Activated naive CD4-positive, alpha-beta T cell treated with anti-CD3 and anti-CD28 coated beads for 36 hours (primary cell): ENCODE results near the gene TWIST2. TPM values are rescaled to one million over a fixed set of nuclear protein-coding genes. Genes with fewer than 3 reads are reported as not detected.

Source experiments
- CTCF ChIA-PET: fragments of 350-600 bp; sonication (Branson Sonifier 250); formaldehyde crosslinking; loops from one replicate; lab custom pipeline; 2021; ENCODE audit warnings: antibody characterized with exemption; lab: Charles Lee
- DNase-seq: peaks from one replicate; pipeline ENCODE4 v3.0.0-alpha.2; 2020
- H3K27ac Mint-ChIP-seq: one replicate; pipeline ENCODE4 v1.8.0; 2021; ENCODE audit warnings: mild to moderate bottlenecking, mixed read lengths
- H3K27me3 Mint-ChIP-seq: one replicate; pipeline ENCODE4 v1.8.0; 2021; ENCODE audit warnings: low read depth, mixed read lengths
- H3K36me3 Mint-ChIP-seq: one replicate; pipeline ENCODE4 v1.8.0; 2021; ENCODE audit warnings: low read depth, mixed read lengths
- H3K4me1 Mint-ChIP-seq: one replicate; pipeline ENCODE4 v1.8.0; 2021; ENCODE audit warnings: low read depth, mixed read lengths
- H3K4me3 Mint-ChIP-seq: one replicate; pipeline ENCODE4 v1.8.0; 2021; ENCODE audit warnings: mild to moderate bottlenecking, moderate library complexity, mixed read lengths
- H3K9me3 Mint-ChIP-seq: one replicate; pipeline ENCODE4 v1.8.0; 2021; ENCODE audit warnings: mixed read lengths
- intact Hi-C: fragments of 100-400 bp; cut with micrococcal nuclease; formaldehyde crosslinking; loops from one replicate; pipeline ENCODE4 v1.15.1; 2023
- total RNA-seq, 2 experiments: library from RNA; stranded (reverse); gene quantifications; one replicate each; pipeline ENCODE4 v1.2.3, GENCODE V29; 2021

TWIST2 gene
- total RNA-seq, 2 experiments from 2014 or later, result not detected

GRCh38 chr2:238862701-238863100, 14.8 kb downstream of the TWIST2 start:
- Mint-ChIP-seq H3K4me3 (no peak overlapping the region), H3K4me1 (peaks cover 3% of the 10 kb centered on the region), H3K36me3 (no peaks in the 10 kb centered on the region), H3K27ac (no peak overlapping the region), H3K27me3 (peaks cover 19% of the 10 kb centered on the region), H3K9me3 (no peaks in the 10 kb centered on the region)
- no peak for DNase-seq
- CTCF ChIA-PET, result interaction anchor here (0.6 kb wide), 1 partner anchor 925 kb away, joined by 3 read pairs; no protein-coding TSS in a partner anchor
- intact Hi-C loops, result no loop called here

- CTCF ChIA-PET, result no interaction called here
- Mint-ChIP-seq H3K4me3 (no peak overlapping the region), H3K27me3 (peaks cover 19% of the 10 kb centered on the region), H3K4me1 (peaks cover 3% of the 10 kb centered on the region), H3K36me3 (no peaks in the 10 kb centered on the region), H3K27ac (no peak overlapping the region), H3K9me3 (no peaks in the 10 kb centered on the region)
- no peak for DNase-seq
- intact Hi-C loops, result no loop called here
These were observed 15.3 kb downstream of the TWIST2 start for GRCh38 chr2:238863231-238863630.

GRCh38 chr2:238863749-238864206, 15.9 kb downstream of the TWIST2 start:
- Mint-ChIP-seq H3K27me3 (peaks cover 19% of the 10 kb centered on the region), H3K4me3 (no peak overlapping the region), H3K36me3 (no peaks in the 10 kb centered on the region), H3K4me1 (peaks cover 3% of the 10 kb centered on the region), H3K9me3 (no peaks in the 10 kb centered on the region), H3K27ac (no peak overlapping the region)
- CTCF ChIA-PET, result no interaction called here
- no peak for DNase-seq
- intact Hi-C loops, result no loop called here

- Mint-ChIP-seq H3K4me3 (no peak overlapping the region), H3K4me1 (peaks cover 3% of the 10 kb centered on the region), H3K27me3 (peaks cover 19% of the 10 kb centered on the region), H3K9me3 (no peaks in the 10 kb centered on the region), H3K27ac (no peak overlapping the region), H3K36me3 (no peaks in the 10 kb centered on the region)
- CTCF ChIA-PET, result no interaction called here
- intact Hi-C loops, result no loop called here
- DNase-seq, result peak; percentile 81
These were observed 16.5 kb downstream of the TWIST2 start for GRCh38 chr2:238864207-238865014.

- Mint-ChIP-seq H3K27me3 (peaks cover 19% of the 10 kb centered on the region), H3K36me3 (no peaks in the 10 kb centered on the region), H3K9me3 (no peaks in the 10 kb centered on the region), H3K27ac (no peak overlapping the region), H3K4me3 (no peak overlapping the region), H3K4me1 (peaks cover 3% of the 10 kb centered on the region)
- no peak for DNase-seq
- CTCF ChIA-PET, result no interaction called here
- intact Hi-C loops, result no loop called here
These were observed 17.3 kb downstream of the TWIST2 start for GRCh38 chr2:238865015-238865719.

- no peak overlapping the region for H3K4me3 Mint-ChIP-seq
- H3K27ac Mint-ChIP-seq, result no peak overlapping the region
- H3K4me1 Mint-ChIP-seq, result peaks cover 3% of the 10 kb centered on the region
- H3K9me3 Mint-ChIP-seq, result no peaks in the 10 kb centered on the region
- DNase-seq, result no peak
- CTCF ChIA-PET, result no interaction called here
- no peaks in the 10 kb centered on the region for H3K36me3 Mint-ChIP-seq
- intact Hi-C loops, result no loop called here
- peaks cover 19% of the 10 kb centered on the region for H3K27me3 Mint-ChIP-seq
These were observed 18.0 kb downstream of the TWIST2 start for GRCh38 chr2:238865744-238866355.

GRCh38 chr2:238866656-238867277, 18.9 kb downstream of the TWIST2 start:
- Mint-ChIP-seq H3K4me1 (peaks cover 3% of the 10 kb centered on the region), H3K9me3 (no peaks in the 10 kb centered on the region), H3K36me3 (no peaks in the 10 kb centered on the region), H3K27me3 (peaks cover 15% of the 10 kb centered on the region), H3K4me3 (no peak overlapping the region), H3K27ac (no peak overlapping the region)
- DNase-seq, result no peak
- CTCF ChIA-PET, result no interaction called here
- intact Hi-C loops, result no loop called here

GRCh38 chr2:238868067-238868524, 20.2 kb downstream of the TWIST2 start:
- no peak for DNase-seq
- Mint-ChIP-seq H3K4me1 (peaks cover 3% of the 10 kb centered on the region), H3K27me3 (peaks cover 15% of the 10 kb centered on the region), H3K9me3 (no peaks in the 10 kb centered on the region), H3K4me3 (no peak overlapping the region), H3K27ac (no peak overlapping the region), H3K36me3 (no peaks in the 10 kb centered on the region)
- CTCF ChIA-PET, result no interaction called here
- intact Hi-C loops, result no loop called here

GRCh38 chr2:238868616-238869292, 20.9 kb downstream of the TWIST2 start:
- CTCF ChIA-PET, result no interaction called here
- peaks cover 13% of the 10 kb centered on the region for H3K27me3 Mint-ChIP-seq
- no peak overlapping the region for H3K4me3 Mint-ChIP-seq
- intact Hi-C loops, result no loop called here
- no peaks in the 10 kb centered on the region for H3K9me3 Mint-ChIP-seq
- H3K4me1 Mint-ChIP-seq, result peaks cover 3% of the 10 kb centered on the region
- DNase-seq, result no peak
- no peak overlapping the region for H3K27ac Mint-ChIP-seq
- no peaks in the 10 kb centered on the region for H3K36me3 Mint-ChIP-seq

- Mint-ChIP-seq H3K9me3 (no peaks in the 10 kb centered on the region), H3K27ac (no peak overlapping the region), H3K4me3 (no peak overlapping the region), H3K36me3 (no peaks in the 10 kb centered on the region), H3K4me1 (no peaks in the 10 kb centered on the region), H3K27me3 (peaks cover 10% of the 10 kb centered on the region)
- intact Hi-C loops, result no loop called here
- CTCF ChIA-PET, result no interaction called here
- no peak for DNase-seq
These were observed 21.6 kb downstream of the TWIST2 start for GRCh38 chr2:238869293-238870124.

- intact Hi-C loops, result no loop called here
- Mint-ChIP-seq H3K27me3 (peaks cover 10% of the 10 kb centered on the region), H3K4me1 (no peaks in the 10 kb centered on the region), H3K4me3 (no peak overlapping the region), H3K36me3 (no peaks in the 10 kb centered on the region), H3K27ac (no peak overlapping the region), H3K9me3 (no peaks in the 10 kb centered on the region)
- CTCF ChIA-PET, result no interaction called here
- DNase-seq, result no peak
These were observed 22.4 kb downstream of the TWIST2 start for GRCh38 chr2:238870261-238870660.
